Measurements from ENCODE around the gene TRNT1. TPM values are rescaled to one million over a fixed set of nuclear protein-coding genes. Genes with fewer than 3 reads are reported as not detected.

TRNT1 gene
- total RNA-seq = 27.6 and 29.1 TPM in 2 replicates

- DNase-seq = peak; percentile 97
Observed at GRCh38 chr3:3126477-3127431, at the start of gene TRNT1. Gene TRNT1, plus strand, starts transcription at chr3:3126940. Its CDS starts 2,101 bp downstream, at chr3:3129041.

GRCh38 chr3:3080309-3080708, 46.4 kb upstream of the TRNT1 start:
- DNase-seq = no peak

GRCh38 chr3:3081381-3082233, 45.1 kb upstream of the TRNT1 start:
- DNase-seq = no peak

- DNase-seq = no peak
Observed at GRCh38 chr3:3082234-3082924, 44.4 kb upstream of the TRNT1 start.

GRCh38 chr3:3084890-3085289, 41.9 kb upstream of the TRNT1 start:
- DNase-seq = no peak

GRCh38 chr3:3085782-3086181, 41.0 kb upstream of the TRNT1 start:
- no peak for DNase-seq

GRCh38 chr3:3086239-3086638, 40.5 kb upstream of the TRNT1 start:
- DNase-seq = no peak

GRCh38 chr3:3087279-3087678, 39.5 kb upstream of the TRNT1 start:
- DNase-seq = no peak

GRCh38 chr3:3087716-3088465, 38.8 kb upstream of the TRNT1 start:
- no peak for DNase-seq

GRCh38 chr3:3089017-3089416, 37.7 kb upstream of the TRNT1 start:
- no peak for DNase-seq

GRCh38 chr3:3097958-3098357, 28.8 kb upstream of the TRNT1 start:
- no peak for DNase-seq

GRCh38 chr3:3101660-3102458, 24.9 kb upstream of the TRNT1 start:
- no peak for DNase-seq

GRCh38 chr3:3102751-3103150, 24.0 kb upstream of the TRNT1 start:
- DNase-seq = no peak

GRCh38 chr3:3105246-3105645, 21.5 kb upstream of the TRNT1 start:
- DNase-seq = no peak

GRCh38 chr3:3105815-3106214, 20.9 kb upstream of the TRNT1 start:
- no peak for DNase-seq

GRCh38 chr3:3107181-3107580, 19.6 kb upstream of the TRNT1 start:
- no peak for DNase-seq

- DNase-seq = no peak
Observed at GRCh38 chr3:3107858-3108257, 18.9 kb upstream of the TRNT1 start.

GRCh38 chr3:3109407-3110298, 17.1 kb upstream of the TRNT1 start:
- no peak for DNase-seq

- DNase-seq = no peak
Observed at GRCh38 chr3:3110299-3110630, 16.5 kb upstream of the TRNT1 start, which contains the start of gene IL5RA. Gene IL5RA, minus strand, starts transcription at chr3:3110374. Its CDS starts 5,390 bp downstream, at chr3:3104984.

- DNase-seq = no peak
Observed at GRCh38 chr3:3110749-3111361, 15.9 kb upstream of the TRNT1 start.
